GM12878 (cell line): ENCODE data around the gene ADAM19. TPM values are rescaled to one million over a fixed set of nuclear protein-coding genes. Genes with fewer than 3 reads are reported as not detected.

Source experiments
- ATAC-seq: fragments of 200-7000 bp; cut with Tn5 transposase; 3 replicates; pipeline ENCODE4 v1.9.1; 2020; ENCODE audit warnings: mild to moderate bottlenecking, moderate library complexity
- BruUV-seq: library from RNA; stranded (reverse); fragments of 400-500 nt; replicated peaks from 2 replicates; lab custom pipeline; 2021; lab: Mats Ljungman, UMichigan
- CTCF ChIA-PET: fragments of 300-600 bp; sonication (Branson Sonifier 250); formaldehyde crosslinking; extraction: SDS; loops from one replicate; lab custom pipeline; 2021; ENCODE audit warnings: inconsistent platforms; lab: Yijun Ruan, JAX
- POLR2A ChIA-PET: fragments of 350-600 bp; formaldehyde crosslinking; extraction: SDS; loops from one replicate; lab custom pipeline; 2021; ENCODE audit warnings: inconsistent platforms; lab: Charles Lee
- RAD21 ChIA-PET: fragments of 300-600 bp; sonication (Branson Sonifier 250); formaldehyde crosslinking; loops from one replicate; lab custom pipeline; 2023; ENCODE audit warnings: antibody characterized with exemption; ENCODE audit not compliant: unreplicated experiment; lab: Charles Lee
- SMC1A ChIA-PET: fragments of 300-600 bp; sonication (Branson Sonifier 250); formaldehyde crosslinking; loops from one replicate; lab custom pipeline; 2023; ENCODE audit not compliant: unreplicated experiment, uncharacterized antibody; lab: Charles Lee
- DNase-seq: peaks from one replicate; pipeline ENCODE4 v3.0.0-alpha.2; 2011; ENCODE audit warnings: low read depth, low spot score
- FAIRE-seq: peaks from 3 replicates; lab custom pipeline; 2011; peaks lifted over from hg19 to GRCh38; lab: Jason Lieb, UNC
- H2AFZ ChIP-seq: 2 replicates; pipeline ENCODE4 v1.6.0; 2011; ENCODE audit warnings: low read depth, low read length, control low read depth; ENCODE audit not compliant: control insufficient read depth
- H3K27ac ChIP-seq: 2 replicates; pipeline ENCODE4 v1.5.1; 2011; ENCODE audit warnings: control low read depth; ENCODE audit not compliant: control insufficient read depth, insufficient read depth
- H3K27me3 ChIP-seq, 2 experiments: replicated peaks in 1 of 2; 2 replicates each; pipeline versions ENCODE4 v1.6.0 to v1.6.1; 2011; ENCODE audit warnings: low read length in 1 of 2; ENCODE audit not compliant: control insufficient read depth in 2 of 2, insufficient read depth in 2 of 2
- H3K36me3 ChIP-seq, 2 experiments: 2 replicates each; pipeline ENCODE4 v1.5.1; 2011; ENCODE audit warnings: low read length in 1 of 2; ENCODE audit not compliant: control insufficient read depth in 2 of 2, insufficient read depth in 2 of 2
- H3K4me1 ChIP-seq: 2 replicates; pipeline ENCODE4 v1.6.1; 2011; ENCODE audit warnings: mild to moderate bottlenecking, low read length, moderate library complexity, mixed read lengths; ENCODE audit not compliant: control insufficient read depth, insufficient read depth
- H3K4me2 ChIP-seq: 2 replicates; pipeline ENCODE4 v1.6.0; 2011; ENCODE audit warnings: control low read depth; ENCODE audit not compliant: control insufficient read depth, insufficient read depth
- H3K4me3 ChIP-seq: fragments of 200-600 bp; sonication (generic); 2 replicates; pipeline ENCODE4 v1.5.1; 2016
- H3K79me2 ChIP-seq: 2 replicates; pipeline ENCODE4 v1.6.0; 2011; ENCODE audit warnings: low read length; ENCODE audit not compliant: control insufficient read depth, insufficient read depth
- H3K9ac ChIP-seq: 2 replicates; pipeline ENCODE4 v1.8.0; 2011; ENCODE audit warnings: low read length, control low read depth, mixed read lengths; ENCODE audit not compliant: control insufficient read depth, insufficient read depth
- H3K9me3 ChIP-seq: replicated peaks from 3 replicates; pipeline ENCODE4 v1.5.1; 2011; ENCODE audit warnings: mild to moderate bottlenecking, low read length; ENCODE audit not compliant: control insufficient read depth, insufficient read depth
- H4K20me1 ChIP-seq: 2 replicates; pipeline ENCODE4 v1.6.0; 2011; ENCODE audit not compliant: control insufficient read depth, insufficient read depth
- BACH1 ChIP-seq: fragments of 450-650 bp; IDR thresholded peaks from 2 replicates; pipeline ENCODE4 v1.6.1; 2017; ENCODE audit warnings: mild to moderate bottlenecking, borderline replicate concordance
- BHLHE40 ChIP-seq, 2 experiments: fragments of 450-650 bp in 1 of 2; IDR thresholded peaks; 2 replicates each; pipeline ENCODE4 v1.6.1; 2011 to 2017; ENCODE audit warnings: low read depth in 2 of 2, borderline replicate concordance in 1 of 2, improper control_type of control experiment in 1 of 2, low read length in 1 of 2, mild to moderate bottlenecking in 1 of 2
- CREB1 ChIP-seq: IDR thresholded peaks from 2 replicates; pipeline ENCODE4 v1.6.1; 2012; ENCODE audit warnings: low read depth, mild to moderate bottlenecking, inconsistent platforms
- FOXM1 ChIP-seq: IDR thresholded peaks from 2 replicates; pipeline ENCODE4 v1.6.1; 2012; ENCODE audit warnings: low read depth, mild to moderate bottlenecking, inconsistent platforms, low read length, moderate library complexity
- KAT2A ChIP-seq: conservative IDR thresholded peaks from 2 replicates; pipeline ENCODE4 v1.6.1; 2011; ENCODE audit warnings: low read depth, low read length; ENCODE audit not compliant: control insufficient read depth
- RUNX3 ChIP-seq: IDR thresholded peaks from 2 replicates; pipeline ENCODE4 v1.6.1; 2012; ENCODE audit warnings: low read length, inconsistent platforms
- SPI1 ChIP-seq: IDR thresholded peaks from 2 replicates; pipeline ENCODE4 v1.6.1; 2011; ENCODE audit warnings: low read depth, mild to moderate bottlenecking, low read length, moderate library complexity, borderline replicate concordance; ENCODE audit not compliant: insufficient read depth
- STAT3 ChIP-seq: IDR thresholded peaks from 2 replicates; pipeline ENCODE4 v1.6.1; 2011; ENCODE audit warnings: low read depth, low read length, improper control_type of control experiment
- SUZ12 ChIP-seq: fragments of 200-600 bp; sonication (generic); IDR thresholded peaks from one replicate; pipeline ENCODE4 v1.6.1; 2018; ENCODE audit warnings: antibody characterized with exemption, mild to moderate bottlenecking; ENCODE audit not compliant: unreplicated experiment
- TCF3 ChIP-seq: IDR thresholded peaks from 2 replicates; pipeline ENCODE4 v1.6.1; 2012; ENCODE audit warnings: low read depth, mild to moderate bottlenecking, low read length, borderline replicate concordance; ENCODE audit not compliant: insufficient read depth
- WRNIP1 ChIP-seq: IDR thresholded peaks from 2 replicates; pipeline ENCODE4 v1.6.1; 2011; ENCODE audit warnings: low read depth, low read length, improper control_type of control experiment, borderline replicate concordance
- ZNF217 ChIP-seq: fragments of 450-650 bp; IDR thresholded peaks from 2 replicates; pipeline ENCODE4 v1.6.1; 2017; ENCODE audit warnings: antibody characterized with exemption, mild to moderate bottlenecking
- WGBS: methylation state at CpG from one replicate; pipeline ENCODE4 v1.1.6; 2016; ENCODE audit warnings: low lambda C conversion rate; ENCODE audit not compliant: insufficient replicate concordance, insufficient coverage; ENCODE audit errors: missing lambda C conversion rate; 5-methylcytosine and 5-hydroxymethylcytosine counted together
- in situ Hi-C: fragments of 300-500 bp; cut with MboI; formaldehyde crosslinking; loops from 9 replicates; pipeline ENCODE4 v1.14.3; 2018; ENCODE audit warnings: mixed read lengths
- intact Hi-C: fragments of 100-400 bp; cut with micrococcal nuclease; formaldehyde crosslinking; loops from one replicate; pipeline ENCODE4 v1.14.2; 2022; ENCODE audit not compliant: unreplicated experiment
- polyA plus RNA-seq, 11 experiments: library from polyadenylated mRNA; depleted of rRNA in 4 of 11; unstranded in 6 of 11; stranded (reverse) in 5 of 11; fragments of >200 nt; fragmentation: Nextera tagmentation in 4 of 11; fragmentation: Illumina TruSeq in 1 of 11; extraction: Ambion mirVana in 4 of 11; extraction: Trizol in 1 of 11; gene quantifications; 1 replicate in 1 of 11; 2 replicates in 10 of 11; pipeline versions ENCODE4 v1.2.1 to v1.2.3, GENCODE V29; 2011 to 2016; ENCODE audit warnings: inconsistent platforms in 2 of 11, missing spikeins in 2 of 11, low read depth in 1 of 11
- total RNA-seq, 4 experiments: library from RNA; depleted of rRNA in 3 of 4; stranded (reverse); fragments of >200 nt in 3 of 4; fragmentation: Illumina TruSeq in 1 of 4; extraction: Trizol in 1 of 4; gene quantifications; 2 replicates each; pipeline versions ENCODE4 v1.2.1 to v1.2.3, GENCODE V29; 2013 to 2021
- TF ChIP-seq, protein P1 (sequence below): fragments of 450-650 bp; IDR thresholded peaks from 2 replicates; pipeline ENCODE4 v1.6.1; 2017; ENCODE audit warnings: mild to moderate bottlenecking

Gene ADAM19
- total and polyA plus RNA-seq, 10 of the 15 experiments (the other 5 are each of a cell fraction or from before 2014, with no cell fraction given), result 16.0 to 92.8 (median 44.7) TPM

DNA sequence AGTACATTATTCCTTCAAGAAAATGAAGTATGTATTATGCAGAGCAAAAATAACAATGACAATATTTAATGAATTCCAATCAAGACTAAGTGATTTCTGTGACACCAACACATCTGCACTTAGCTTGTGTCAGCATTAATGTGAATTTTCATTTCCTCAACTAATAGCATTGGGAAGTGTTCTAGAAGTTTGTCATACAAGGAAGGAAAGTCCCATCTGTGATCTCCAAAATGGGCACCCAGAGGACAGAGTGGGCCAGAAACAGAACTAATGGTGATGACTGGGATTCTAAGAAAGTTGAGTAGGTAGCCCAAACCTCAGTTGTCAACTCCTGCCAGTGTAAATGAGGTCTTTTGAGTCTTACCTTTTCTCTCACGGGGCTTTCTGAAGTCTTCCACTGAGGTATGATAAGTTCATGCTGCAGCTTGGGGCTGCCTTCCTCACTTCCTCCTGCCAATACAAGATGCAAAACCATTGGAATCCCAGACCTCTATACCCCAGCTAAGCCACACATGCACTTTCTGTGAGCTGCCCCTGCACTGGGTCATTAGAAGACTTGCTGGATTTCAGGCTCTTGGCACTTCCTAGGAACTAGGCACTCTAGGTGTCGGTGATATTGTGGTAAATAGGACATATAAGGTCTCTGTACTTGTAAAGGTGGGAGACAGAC is 4.9 kb downstream of the ADAM19 start:
- peak overlapping the region; percentile 45; the same call in 1 of the 2 replicates for H3K4me3 ChIP-seq
- H3K9me3 ChIP-seq, result no peaks in the 10 kb centered on the region
- TF ChIP-seq FOXM1, result peak; percentile 8; the same call in 1 of the 2 replicates
- TF ChIP-seq RUNX3, result peak; percentile 9; the same call in 1 of the 2 replicates
- TF ChIP-seq BACH1, result no peak
- TF ChIP-seq, protein P1, sequence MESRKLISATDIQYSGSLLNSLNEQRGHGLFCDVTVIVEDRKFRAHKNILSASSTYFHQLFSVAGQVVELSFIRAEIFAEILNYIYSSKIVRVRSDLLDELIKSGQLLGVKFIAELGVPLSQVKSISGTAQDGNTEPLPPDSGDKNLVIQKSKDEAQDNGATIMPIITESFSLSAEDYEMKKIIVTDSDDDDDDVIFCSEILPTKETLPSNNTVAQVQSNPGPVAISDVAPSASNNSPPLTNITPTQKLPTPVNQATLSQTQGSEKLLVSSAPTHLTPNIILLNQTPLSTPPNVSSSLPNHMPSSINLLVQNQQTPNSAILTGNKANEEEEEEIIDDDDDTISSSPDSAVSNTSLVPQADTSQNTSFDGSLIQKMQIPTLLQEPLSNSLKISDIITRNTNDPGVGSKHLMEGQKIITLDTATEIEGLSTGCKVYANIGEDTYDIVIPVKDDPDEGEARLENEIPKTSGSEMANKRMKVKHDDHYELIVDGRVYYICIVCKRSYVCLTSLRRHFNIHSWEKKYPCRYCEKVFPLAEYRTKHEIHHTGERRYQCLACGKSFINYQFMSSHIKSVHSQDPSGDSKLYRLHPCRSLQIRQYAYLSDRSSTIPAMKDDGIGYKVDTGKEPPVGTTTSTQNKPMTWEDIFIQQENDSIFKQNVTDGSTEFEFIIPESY, result no peak
- no peak for TF ChIP-seq WRNIP1
- TF ChIP-seq SPI1, result peak; percentile 57; the same call in 1 of the 2 replicates
- no peak for TF ChIP-seq KAT2A
- no peak for TF ChIP-seq BHLHE40 (IDR thresholded peaks at IDR 0.05; ENCODE audit: borderline replicate concordance in 1 of 2, low read depth in 2 of 2, low read length in 1 of 2)
- no peak for TF ChIP-seq STAT3
- no peak for TF ChIP-seq ZNF217
- TF ChIP-seq TCF3, result no peak
- TF ChIP-seq SUZ12, result no peak
- no peak for TF ChIP-seq CREB1
- TF ChIP-seq, all 136 proteins: peak for 3
- BruUV-seq, result no TSS peak
- ChIA-PET CTCF (interaction anchor here (0.5 to 1.5 kb wide), 9 partner anchors 15 to 114 kb away, joined by 3 to 6 read pairs (median 3); no protein-coding TSS in a partner anchor), POLR2A (interaction anchor here (1.0 to 3.3 kb wide), 6 partner anchors 23 to 148 kb away, joined by 3 to 12 read pairs (median 5); no protein-coding TSS in a partner anchor), SMC1A (interaction anchor here (1.1 to 10.4 kb wide), 19 partner anchors 11 to 167 kb away, joined by 3 to 129 read pairs (median 8); no protein-coding TSS in a partner anchor), RAD21 (interaction anchor here (1.0 to 7.2 kb wide), 13 partner anchors 11 to 297 kb away, joined by 3 to 89 read pairs (median 6); no protein-coding TSS in a partner anchor)
- in situ Hi-C loops, result no loop called here
- no peak for DNase-seq
- H3K4me2 ChIP-seq, result peak overlapping the region; percentile 91
- intact Hi-C loops, result loop anchor here (1.0 to 5.0 kb wide), 8 partner anchors 30 to 162 kb away; partner anchors contain the start of genes C5orf52, SOX30 and THG1L
- H3K4me1 ChIP-seq, result peaks cover 36% of the 10 kb centered on the region
- peak; percentile 13 for FAIRE-seq
- H3K36me3 ChIP-seq, result peaks cover 0 to 4% of the 10 kb centered on the region in 2 experiments; a peak in 2 of 4 replicates
- peak; percentile 0; the same call in 2 of the 3 replicates for ATAC-seq
- 7% methylated on average over 2 of the region's 2 CpGs for WGBS
- H3K79me2 ChIP-seq, result peaks cover 32% of the 10 kb centered on the region
- no peak overlapping the region for H2AFZ ChIP-seq
- no peaks in the 10 kb centered on the region for H3K27me3 ChIP-seq
- H4K20me1 ChIP-seq, result peaks cover 5% of the 10 kb centered on the region; the same call in 1 of the 2 replicates
- H3K9ac ChIP-seq, result no peak overlapping the region
- H3K27ac ChIP-seq, result peak overlapping the region; percentile 45; the same call in 1 of the 2 replicates
